Nucleus accumbens (tissue), 56 donors: ENCODE data around the gene FAM20C.
"Not testable (repeated sequence)": the region's sequence is repeated elsewhere in the genome, so short reads cannot be mapped to it uniquely, and the experiment has no call there.

Source experiments
- DNase-seq, 56 donors: peaks; one replicate each; lab custom pipeline; 2025; lab: John Stamatoyannopoulos, UW

Gene FAM20C

DNA sequence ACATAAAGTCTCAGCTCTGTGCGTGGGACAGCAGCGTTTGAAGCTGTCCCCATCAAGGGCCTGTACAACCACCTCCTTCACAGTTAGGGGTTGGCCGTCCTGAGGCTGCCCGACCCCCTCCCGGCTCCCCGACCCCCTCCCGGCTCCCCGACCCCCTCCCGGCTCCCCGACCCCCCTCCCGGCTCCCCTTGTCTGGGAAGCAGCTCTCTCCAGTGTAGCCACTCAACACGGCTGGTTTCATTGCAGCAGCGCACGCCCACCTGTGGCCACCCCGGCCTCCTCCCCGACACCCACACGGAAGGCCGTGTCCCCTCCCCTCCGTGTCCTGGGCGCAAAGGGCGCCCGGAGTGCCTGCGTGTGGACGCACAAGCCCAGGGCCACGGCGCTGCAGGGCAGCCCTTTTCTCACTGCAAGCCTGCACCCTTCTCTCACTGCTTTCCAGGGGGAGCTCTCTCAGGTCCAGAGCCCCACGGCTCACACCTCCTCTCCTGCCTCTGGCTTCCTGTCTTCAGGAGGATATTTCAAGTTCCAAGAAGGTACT is 20.9 kb upstream of the FAM20C start:
- no peak for DNase-seq

DNA sequence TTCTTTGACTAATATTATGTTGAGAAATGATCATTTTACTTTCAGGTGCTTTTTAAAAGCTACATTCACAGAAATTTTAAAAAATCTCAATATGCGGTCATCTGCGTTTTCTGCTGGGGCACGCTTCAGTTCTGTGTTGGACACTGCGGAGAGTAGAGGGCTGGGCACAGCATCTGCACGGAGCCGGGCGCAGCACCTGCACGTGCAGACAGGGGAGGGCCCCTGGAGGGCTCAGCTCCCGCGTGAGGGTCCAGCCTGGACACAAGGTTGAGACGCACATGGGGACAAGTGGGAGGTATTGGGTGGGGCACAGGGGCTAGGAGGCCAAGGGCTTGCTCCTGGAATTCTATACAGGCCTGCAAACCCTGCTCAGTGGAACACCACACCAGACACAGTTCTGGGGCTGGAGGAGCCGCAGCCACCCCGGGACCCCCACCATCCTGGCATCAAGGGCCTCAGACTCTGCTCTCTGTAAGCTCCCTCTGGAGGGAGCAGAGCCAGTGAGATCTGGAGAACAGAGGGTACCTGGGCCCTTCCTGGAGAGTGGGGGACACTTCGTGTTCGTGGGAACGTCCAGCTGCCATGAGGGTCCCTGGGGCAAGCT is 20.4 kb upstream of the FAM20C start:
- DNase-seq, result no peak

DNA sequence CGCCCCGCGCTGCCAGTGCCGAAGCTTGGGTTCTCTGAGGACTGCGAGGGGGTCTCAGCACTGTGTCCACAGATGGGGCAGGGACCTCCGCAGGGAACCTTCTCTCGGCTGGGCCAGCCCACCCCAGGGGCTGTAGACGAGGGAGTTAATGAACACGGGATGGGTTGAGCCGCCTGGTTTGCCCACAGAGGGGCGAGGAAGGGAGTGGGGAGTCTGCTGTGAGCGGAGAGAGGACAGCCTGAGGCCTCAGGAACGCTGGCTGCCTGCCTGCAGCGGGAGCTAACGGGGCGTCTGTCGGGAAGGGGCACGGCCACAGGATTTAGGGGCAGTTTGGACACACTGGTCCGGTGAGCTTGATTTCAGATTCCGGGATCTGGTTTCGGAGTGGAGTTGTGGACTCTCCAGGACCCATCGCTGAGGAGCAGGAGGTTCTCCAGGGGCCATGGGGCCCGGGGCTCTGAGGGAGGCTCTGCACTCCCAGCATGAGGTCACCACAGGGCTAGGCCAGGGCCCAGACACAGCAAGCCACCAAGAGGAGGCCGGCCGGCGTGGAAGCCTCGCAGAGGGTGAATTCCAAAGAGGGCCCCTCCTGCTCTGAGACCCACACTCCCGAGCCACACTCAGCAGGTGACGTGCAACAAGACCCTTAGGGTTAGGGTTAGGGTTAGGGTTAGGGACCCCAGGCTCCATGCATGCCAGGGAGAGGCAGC is 19.0 kb upstream of the FAM20C start:
- DNase-seq, result no peak

DNA sequence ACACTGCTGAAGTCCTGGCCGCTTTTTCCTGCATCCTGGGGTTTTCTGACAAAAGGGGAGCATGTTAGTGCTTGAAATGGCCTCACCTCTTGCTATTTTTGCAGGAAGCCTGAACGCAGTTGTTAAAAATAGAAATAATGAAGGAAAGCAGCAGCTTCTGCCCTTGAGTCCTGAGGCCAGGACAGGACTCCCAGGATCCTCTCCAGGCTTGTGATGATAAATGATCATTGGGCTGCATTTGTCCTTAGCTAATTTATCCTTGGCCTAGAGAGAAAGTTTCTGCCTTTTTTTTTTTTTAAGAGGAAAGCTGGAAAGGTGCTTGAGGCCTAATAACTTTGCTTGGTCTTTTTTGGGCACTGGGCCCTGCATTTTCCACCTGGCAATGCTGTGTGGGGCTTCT is 17.7 kb upstream of the FAM20C start:
- DNase-seq, result no peak

DNA sequence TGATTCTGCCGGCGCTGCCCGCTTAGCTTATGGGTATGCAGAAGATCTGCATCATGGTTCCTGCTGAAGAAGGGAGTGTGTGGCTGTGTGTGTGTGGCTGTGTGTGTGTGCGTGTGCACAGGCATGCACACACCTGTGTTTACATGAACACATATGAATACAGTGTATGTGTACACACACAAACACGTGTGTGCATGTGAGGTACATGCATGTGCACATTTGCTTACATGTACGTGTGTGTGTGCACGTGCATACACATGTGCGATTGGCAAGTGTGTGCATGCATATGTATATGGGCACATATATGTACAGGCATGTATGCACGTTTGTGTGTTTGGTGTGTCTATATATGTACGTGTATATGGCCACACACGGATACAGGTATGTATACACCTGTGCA is 16.4 kb upstream of the FAM20C start:
- DNase-seq, result no peak

DNA sequence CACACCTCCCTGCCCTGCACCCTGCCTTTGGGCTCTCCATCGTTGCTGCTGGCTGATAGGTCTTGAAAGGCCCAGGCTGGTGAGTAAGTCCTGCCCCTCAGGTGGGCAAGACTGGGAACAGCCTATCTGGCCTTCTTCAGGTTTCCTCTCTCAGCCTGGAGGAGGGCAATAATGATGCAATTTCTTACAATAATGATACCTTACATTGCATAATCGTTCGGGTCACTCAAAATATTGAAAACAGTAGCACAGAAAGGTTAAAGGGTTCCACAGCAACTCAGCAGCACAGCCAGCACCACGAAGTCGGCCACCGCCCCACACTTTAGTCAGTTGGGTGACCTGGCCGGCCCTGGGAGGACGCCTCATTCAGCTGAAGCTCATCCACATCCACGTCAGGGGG is 16.0 kb upstream of the FAM20C start:
- no peak for DNase-seq

DNA sequence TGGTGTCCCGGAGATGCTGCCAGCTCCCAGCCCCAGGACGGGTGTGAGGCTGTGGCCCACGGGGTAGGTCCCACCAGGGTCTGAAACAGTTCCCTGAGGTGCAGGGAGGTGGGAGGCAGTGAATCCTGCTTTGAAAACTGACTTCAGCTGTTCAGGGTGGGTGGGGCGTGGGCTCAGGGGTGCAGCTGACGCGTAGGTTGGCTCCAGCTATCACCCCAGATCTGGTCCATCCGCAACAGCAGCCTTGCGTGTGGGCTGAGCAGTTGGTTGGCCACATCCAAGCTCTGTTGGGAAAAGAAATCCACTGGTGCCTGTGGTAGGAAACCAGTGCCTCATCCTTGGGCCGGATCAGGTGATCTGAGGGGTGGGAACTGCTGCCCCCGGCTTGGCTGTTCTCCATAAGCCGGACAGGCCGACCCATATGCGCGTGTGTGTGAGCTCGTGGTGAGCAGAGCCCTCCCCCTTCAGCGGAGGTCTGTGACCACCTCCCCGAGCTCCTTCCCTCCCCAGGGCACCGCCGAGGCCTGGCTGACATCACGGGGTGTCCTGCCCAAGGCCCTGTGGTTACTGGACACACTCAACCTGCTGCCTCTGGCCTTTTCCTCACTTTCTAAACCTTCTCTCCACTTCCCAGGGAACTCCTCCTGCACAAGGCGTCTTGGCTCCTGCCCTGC is 15.4 kb upstream of the FAM20C start:
- no peak for DNase-seq

DNA sequence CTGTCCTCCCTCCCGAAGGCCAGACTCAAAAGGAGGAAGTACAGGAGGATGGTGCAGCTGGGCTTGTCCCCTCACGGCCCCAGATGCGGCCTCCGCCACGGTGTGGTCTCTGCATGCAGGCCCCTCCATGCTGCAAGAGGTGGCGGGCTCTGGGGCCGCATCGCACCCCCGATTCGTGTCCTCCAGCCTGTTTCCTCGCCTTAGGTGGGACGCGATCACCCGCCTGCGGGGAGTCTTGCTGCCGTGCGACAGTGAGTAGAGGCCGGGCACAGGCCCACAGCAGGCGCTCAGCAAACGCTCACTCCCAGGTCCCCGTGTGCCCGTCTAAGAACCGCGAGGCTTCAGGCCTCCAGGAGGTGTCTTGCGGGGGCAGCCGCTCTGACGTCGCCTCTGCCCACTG is 13.9 kb upstream of the FAM20C start:
- no peak for DNase-seq

DNA sequence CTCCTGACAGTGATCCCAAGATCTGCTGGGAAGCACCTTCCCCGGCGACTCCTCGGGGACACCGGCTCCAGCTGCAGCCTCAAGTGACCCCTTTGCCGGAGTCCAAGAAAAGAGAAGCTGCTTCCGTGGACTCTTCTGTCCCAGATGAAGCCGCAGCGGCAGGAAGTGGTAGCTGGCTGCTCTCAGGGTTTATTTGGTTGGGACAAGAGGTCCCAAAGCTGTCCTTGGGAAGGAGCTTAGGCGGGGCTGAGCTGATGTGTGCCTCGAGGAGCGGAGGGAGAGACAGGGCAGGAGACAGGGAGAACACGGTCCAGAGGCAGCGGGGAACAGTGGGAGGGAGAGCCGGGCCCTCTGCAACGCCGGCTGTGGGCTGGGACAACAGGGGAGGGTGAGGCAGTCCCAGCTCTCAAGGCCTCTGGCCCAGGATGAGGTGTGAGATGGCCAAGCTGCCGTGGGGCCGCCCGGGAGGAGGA is 13.1 kb upstream of the FAM20C start:
- no peak for DNase-seq

DNA sequence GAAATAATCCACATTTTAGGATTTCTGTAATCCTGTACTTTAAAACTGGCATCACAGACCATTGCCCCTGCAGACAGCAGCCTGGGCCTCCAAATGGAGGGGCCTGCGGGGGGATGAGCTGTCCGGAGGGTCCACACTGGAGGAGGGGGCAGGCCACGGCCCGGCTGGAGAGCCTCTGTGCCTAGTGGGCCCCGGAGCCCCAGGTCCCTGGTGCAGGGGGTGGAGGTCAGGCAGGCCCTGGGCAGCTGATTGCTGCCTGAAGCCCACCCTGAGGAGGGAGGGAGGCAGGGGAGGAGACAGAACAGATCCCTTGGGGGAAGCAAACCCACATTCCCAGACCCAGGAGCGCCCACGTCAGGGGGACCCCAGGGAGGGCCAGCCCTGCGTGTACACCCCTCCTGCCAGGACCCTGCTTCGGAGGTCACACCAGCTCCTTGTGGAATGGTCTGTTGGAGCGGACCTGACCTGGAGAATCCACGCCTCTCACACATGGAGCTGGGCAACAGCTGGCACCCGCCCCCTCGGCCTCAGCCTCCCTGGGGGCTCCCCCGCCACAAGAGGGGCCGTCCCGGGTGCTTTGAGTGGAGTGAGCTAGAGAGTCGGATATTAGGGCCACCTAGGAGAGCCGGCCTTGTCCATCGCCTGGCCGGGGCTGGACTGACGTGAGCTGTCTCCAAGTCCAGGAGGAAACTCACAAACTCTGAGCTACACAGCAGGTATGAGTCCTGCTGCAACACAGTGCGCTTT is 12.2 kb upstream of the FAM20C start:
- no peak for DNase-seq

DNA sequence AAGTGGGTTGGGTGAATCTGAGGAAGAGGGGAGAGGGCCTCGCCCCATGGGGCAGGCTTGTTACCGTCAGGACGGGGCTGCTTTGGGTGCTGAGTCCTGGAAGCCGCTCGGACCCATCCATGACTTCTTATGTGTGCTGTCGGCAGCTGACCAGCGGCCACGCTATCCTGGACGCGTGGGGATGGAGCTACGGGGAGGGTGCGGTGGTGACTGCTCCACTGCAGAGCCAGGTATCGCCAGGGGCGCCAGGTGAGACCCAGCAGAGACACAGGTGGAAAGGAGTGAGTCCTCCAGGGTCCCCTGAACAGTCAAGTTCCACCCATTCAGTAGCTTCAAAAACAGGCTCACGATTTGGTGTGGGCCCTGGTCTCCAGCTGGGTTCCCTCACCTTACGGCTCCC is 10.6 kb upstream of the FAM20C start:
- DNase-seq, result no peak

DNA sequence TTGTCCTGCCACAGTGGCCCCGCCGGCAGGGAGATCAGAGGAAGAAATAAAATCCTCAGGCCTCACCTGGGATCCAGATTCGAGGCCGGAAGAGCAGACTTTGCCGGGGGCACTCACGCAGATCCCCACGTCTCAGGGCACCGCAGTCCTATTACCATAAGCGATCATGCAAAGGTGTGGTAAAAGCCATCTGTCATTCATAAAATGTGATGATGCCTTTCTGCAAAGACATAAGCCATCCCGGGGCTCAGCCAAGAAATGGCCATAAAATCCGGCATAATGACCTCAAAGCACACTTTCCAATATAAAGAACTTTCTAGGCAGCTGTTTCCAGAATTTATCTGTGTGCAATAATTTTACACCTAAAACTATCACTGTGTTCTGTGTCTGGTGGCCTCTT is 9.9 kb upstream of the FAM20C start:
- not testable (repeated sequence) for DNase-seq

DNA sequence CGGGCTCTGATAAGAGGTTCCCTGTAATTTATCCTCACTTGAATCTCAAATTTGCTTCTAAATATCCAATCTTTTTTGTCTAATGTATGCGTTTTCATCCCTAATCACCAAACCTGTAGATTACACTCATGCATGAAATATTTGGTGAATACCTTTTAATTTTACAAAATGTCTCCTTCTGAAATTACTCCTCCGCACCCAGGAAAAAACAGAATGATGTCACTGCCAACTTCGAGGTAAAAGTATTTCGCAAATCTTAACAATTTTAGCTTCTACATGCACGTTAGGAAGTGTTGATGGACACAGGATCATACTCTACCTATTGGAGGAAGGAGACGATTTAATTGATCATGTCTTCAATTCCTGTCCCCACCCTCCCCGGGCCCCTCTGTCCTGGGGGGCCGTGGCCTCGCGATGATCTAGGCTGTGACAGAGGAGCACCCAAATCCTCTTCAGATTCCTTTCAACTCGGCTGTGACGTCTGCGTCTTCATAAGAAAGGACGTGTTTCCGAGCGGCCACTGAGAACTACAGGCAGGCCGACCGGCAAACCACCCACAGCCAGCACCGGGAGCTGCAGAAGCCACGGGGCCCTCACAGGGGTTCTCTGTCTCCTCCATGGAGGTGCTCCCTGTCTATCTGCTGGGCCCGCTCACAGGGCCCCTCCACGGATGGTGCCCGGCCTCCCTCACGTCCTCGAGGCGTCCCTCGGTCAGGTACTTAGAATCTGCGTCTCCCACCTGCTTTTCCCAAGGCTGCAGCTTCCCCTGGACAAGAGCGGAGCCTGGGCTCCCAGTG is 8.7 kb upstream of the FAM20C start:
- no peak for DNase-seq

DNA sequence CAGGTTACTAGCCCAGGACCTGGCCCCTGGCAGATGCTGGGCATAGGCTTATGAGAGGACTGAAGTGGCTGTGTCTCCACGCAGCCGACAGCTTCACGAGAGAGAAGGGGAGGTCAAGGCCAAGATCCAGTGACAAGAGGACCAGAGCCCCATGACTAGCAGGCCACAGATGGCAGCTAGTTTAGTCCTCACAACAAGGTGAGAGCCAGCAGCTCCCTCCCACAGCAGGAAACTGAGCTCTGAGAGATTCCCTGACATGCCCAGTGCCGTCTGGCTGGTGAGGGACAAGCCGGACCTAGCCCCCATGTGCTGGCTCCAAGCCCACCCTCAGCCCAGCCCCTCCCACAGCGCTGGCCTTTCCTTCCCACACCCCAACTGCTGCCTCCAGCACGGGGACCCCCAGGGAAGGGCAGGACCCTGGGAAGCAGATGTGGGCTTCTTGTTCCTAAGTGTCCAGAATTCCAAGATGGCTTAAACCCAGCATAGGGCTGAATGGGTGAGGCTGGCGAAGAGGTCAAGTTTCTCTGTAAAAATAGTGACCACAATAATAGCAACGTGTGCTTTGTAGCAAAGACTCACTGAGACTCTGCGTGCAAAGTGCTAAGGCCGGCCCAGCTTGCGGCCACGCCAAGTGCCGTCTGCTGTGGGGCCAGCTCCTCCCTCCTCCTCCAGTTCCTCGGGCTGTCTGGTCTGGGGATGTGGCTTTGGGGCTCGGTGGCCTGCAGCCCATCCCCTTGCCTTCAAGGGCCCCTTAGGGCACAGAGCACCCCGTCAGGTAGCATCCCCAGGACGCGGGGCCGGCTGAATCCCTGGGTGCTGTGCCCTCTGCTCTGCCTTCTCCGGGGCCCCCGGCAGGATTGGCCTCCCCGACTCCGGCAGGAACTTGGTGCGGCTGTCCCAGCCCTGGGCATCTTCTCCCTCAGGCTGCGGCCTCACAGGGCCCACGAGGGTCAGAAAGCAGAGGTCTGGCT is 7.8 kb upstream of the FAM20C start:
- no peak for DNase-seq

DNA sequence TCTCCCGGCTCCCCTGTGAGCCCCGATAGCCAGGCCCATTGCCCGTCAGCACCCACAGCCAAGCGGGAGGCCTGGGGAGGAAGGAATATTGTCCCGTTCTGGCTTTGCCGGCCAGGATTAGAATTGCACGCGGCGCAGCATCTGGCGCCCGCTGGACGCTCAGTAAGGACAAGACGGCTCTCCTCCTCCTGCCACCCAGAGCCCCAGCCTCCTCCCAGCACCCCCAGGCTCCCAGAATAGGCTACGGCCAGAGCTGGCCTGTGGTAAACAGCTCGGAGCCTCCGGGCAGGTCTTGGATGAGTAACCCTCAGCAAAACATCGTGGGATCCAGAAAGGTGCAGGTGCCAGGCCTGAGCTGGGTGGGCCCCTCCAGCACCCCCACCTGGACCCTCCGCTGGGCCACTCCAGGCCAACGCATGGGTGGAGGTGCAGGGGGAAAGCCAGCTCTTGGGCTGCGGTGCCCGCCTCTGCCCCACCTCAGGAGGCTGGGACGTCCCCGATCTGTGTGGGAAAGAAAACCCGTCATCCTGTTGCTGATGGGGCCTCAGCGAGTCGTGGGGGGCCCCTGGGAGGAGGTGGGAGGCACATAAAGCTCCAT is 5.8 kb upstream of the FAM20C start:
- DNase-seq, result no peak

DNA sequence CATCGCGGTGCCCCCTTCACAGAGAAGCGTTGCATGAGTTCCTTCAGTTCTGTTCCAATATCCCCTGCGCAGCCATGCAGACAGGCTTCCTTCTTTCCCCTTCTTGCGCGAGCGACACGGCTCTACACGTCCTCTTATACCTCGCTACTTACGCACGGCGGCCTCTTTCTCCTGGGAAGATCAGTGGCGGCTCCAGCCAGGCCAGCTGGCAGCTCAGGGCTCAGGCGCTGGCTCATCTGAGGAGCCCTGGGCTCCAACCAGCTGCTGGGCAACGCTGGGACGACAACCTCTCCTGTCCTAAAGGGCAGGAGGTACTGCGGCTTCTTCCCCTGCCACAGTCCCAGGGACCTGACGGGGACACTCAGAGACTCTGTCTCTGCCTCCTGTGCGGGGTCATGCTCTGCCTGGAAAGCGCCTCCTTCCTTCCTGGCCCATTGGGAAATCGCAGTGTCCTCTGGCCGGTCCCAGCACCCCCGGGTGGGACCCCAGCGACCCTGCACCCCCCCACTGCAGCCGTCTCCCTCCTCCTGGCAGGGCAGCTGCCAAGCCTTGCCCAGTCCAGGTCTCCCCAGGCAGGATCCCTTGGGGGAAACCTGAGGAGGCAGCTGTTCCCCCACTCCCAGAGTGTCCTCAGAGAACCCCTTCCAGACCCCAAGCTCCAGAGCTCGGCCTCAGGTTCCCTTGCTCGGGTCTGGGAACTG is 5.0 kb upstream of the FAM20C start:
- no peak for DNase-seq

DNA sequence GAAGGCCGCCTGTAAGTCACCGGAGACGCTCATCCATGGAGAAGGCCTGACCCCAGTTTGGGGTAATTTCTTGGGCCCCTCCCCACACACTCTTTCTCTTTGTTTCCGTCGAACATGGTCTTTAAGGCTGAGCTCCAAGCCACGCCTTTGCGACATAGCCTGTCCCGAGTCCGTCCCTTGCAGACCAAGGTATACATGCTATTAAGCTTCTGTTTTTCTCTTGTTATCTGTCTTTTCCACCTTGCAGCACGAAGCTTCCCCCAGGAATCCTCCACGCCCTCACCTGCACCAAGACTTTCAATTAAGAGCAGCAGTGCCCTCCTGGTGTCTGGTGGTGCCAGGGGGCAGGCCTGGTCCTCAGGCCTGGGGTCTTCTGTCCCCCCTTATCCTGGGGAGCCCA is 4.2 kb upstream of the FAM20C start:
- no peak for DNase-seq
